GM21381 (cell line): ENCODE measurements around the gene ZBED2.
"Not testable (repeated sequence)": the region's sequence is repeated elsewhere in the genome, so short reads cannot be mapped to it uniquely, and the experiment has no call there.

ENCODE experiments used
- ATAC-seq: cut with Tn5 transposase; IDR thresholded peaks from one replicate; pipeline ENCODE4 v1.9.1; 2021; ENCODE audit warnings: mild to moderate bottlenecking, moderate library complexity; ENCODE audit not compliant: unreplicated experiment

Gene ZBED2

DNA sequence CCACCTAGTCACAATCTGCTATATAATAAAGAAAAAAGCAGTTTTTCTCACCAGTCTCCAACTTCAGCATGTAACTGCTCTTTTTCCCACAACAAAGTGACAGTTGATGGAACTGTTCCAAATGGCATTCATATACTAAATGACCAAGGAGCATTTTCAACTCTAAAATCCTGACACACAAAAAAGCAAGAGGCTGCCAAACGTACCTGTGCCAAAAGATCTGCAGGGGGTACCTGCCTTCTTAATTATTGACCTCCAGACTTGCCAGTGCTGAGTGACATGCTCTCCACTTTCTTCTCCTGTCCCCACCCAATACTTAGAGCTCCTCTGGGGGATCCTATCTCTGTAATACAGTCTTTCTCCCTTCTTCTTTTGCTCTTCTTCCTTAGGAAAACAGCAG, 18.0 kb downstream of the ZBED2 start:
- ATAC-seq, result no peak

DNA sequence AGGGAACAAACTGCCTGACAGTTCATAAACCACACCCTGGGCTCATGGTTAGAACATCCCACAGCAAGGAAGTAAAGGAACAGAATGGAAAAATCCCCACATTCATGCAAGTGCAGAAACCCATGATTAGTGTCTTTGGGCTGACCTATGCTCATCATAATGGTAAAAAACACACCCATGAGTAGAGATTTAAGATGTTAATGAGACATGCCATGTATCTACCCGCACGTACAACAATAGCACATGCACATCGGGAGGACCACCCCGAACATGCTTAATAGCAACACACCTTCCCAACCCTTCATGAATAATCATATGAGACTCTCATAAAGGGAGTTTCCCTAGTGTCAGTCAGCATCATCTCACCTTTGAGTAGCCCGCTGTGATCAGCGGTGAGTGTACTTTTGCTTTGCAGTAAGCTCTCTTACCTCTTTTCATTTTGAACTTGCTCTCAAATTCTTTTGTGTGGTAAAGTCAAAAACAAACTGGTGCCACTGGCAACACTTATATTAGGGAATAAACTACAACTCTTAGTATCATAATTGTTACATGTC, 23.2 kb downstream of the ZBED2 start:
- ATAC-seq, result no peak

DNA sequence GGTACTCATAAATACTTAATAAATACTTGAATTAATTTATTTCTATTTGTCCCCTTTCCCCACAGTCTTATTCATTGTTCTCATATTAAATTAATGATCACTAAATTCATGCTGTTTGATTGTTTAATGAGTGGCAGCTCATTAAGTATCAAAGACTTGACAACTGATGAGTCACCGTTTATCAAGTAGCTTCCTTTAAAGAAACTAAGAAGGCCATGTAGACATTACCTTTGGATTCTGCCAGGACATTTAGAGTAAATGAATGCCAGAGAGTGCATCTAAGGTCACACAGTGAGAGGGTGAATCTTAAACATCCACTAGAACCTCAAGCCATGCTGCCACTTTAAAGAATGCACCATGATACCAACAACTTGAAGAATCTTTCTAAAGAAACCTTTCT, 23.9 kb downstream of the ZBED2 start:
- ATAC-seq, result no peak

DNA sequence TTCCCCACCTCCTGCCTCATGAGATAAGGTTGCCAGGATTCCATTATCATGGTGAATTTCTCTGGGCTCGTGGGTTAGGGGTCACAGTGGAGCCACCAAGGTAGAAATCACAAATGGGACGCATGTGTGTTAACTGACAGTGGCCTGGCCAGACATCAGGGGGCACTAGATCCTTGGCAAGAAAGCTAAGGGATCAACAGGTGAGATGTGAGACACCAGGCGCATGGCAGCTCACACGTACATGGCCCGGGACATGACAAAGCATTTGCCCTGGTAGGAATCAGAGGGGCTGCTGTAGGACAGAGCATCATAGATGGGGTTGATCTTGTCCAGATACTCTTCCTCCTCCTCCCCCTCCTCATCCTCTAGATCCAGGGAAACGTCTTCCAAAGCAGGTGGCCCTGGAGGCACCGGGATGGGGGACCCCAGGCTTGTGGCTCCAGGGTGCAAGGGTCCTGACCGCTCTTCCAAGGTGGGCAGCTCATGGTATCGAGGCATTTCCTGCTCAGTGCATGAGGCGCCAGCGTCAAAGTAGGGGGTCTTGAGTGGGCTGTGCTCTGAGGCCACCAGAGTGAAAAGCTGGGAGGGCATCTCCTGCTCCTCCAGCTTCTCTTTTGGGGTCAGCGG, 24.6 kb downstream of the ZBED2 start:
- ATAC-seq, result no peak

DNA sequence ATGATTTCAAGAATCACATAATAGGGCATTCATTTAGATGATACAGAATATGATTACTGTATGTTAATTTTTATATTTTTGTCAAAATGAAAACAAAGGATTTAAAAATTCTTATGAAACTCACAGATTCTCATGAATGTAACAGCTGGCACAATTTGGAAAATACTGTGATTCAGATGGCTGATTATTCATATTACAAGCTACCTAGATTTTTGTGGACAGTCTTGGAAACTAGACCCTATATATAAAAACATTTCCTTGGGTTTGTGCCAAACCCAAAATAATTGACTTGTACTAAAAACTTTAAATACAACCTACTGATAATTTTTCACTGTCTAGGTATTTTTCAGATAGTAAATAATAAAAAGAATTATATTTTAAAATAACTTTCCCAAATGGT, 26.2 kb downstream of the ZBED2 start:
- ATAC-seq, result no peak

DNA sequence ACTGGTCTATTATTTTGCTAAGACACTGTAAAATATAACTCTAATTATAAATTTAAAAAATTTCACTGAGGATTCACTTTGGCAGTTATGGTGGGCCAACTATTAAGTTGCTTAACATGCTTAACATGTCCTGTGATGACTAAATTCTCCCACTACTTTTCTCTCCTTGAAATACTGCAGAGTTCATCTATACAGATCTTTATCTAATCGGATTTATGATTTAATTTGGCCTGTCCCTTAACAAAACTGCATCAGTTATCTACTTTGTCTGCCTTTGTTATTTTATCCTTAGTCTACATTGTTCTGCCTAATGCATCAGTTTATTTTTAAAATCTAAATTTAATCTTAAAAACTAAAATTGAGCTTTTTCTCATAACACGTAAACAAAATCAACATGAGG, 26.8 kb downstream of the ZBED2 start:
- no peak for ATAC-seq

DNA sequence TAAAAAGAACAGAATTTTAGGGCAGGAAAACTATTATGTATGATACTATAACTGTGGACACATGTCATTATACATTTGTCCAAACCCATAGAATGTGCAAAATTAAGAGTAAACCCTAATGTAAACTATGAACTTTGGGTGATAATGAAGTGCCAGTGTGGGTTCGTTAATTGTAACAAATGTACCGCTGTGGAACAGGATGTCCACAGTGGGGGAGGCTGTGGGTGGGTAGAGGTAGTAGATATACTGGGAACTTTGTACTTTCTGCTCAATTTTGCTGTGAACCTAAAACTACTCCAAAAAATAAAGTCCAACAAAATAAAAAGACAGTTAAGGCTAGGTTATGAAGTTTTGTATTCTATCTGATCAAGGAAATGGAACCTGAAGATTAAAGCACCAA, 28.3 kb downstream of the ZBED2 start:
- ATAC-seq, result no peak

DNA sequence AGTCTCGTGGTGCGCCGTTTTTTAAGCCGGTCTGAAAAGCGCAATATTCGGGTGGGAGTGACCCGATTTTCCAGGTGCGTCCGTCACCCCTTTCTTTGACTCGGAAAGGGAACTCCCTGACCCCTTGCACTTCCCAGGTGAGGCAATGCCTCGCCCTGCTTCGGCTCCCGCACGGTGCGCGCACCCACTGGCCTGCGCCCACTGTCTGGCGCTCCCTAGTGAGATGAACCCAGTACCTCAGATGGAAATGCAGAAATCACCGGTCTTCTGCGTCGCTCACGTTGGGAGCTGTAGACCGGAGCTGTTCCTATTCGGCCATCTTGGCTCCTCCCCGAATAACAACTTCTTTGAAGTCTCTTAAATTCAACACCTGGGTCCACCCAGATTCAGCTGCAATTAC, 33.2 kb downstream of the ZBED2 start:
- ATAC-seq, result not testable (repeated sequence)

DNA sequence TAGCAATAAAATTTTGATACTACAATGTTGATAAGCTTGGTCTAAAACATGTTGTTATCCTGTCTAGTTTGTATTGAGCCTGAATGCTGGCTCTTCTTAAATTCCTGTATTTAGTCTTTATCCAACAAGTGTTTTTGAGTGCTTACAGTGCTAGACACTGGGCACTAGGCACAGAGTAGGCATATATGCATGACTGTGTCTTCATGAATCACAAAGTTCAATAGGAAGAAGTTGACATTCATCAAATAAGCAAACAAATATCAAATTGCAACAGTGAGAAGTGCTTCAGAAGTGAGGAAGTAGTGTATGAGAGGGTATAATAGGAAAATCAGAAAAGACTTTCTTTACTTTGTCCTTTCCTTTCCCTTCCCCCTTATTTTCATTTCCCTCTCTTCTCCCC, 46.4 kb downstream of the ZBED2 start:
- ATAC-seq, result no peak

DNA sequence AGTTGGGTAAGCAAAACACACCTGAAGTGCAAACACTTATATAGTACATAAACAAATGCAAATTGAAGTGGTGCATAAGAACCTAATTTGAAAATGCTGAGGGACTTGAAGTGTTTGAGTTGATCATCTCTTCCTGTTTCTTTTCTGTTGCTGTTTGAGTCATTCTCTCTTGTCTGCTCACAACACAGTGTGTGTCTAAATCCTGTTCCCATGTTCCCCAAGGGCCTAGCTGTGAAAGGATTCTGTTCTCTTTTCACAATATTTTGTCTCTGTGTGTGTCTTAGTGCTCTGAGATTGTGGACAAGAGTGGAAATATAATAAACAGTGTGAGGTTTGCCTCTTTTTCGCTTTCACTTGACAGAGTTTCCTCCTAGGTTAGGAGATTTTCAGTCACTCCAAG, 47.1 kb downstream of the ZBED2 start:
- peak; percentile 77 for ATAC-seq

DNA sequence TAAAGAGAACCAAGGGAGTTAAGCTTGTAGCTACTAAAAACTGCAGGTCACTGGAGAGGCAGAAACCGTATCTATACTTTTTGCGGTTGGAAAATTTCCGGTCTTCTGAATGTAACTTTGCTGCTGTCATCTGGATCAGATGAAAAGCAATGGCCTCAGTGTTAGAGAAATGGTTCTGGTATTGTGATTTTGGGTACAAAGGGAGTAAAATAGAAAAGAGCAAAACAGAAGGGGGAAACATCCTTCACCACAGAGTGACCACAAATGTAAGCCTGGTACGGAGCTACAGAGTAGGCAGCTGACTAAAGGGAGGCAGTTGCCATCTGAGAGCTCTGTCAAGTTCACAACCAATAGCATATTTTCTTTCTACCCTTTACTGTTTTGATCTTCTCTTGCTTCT, 47.5 kb downstream of the ZBED2 start:
- peak; percentile 69 for ATAC-seq

DNA sequence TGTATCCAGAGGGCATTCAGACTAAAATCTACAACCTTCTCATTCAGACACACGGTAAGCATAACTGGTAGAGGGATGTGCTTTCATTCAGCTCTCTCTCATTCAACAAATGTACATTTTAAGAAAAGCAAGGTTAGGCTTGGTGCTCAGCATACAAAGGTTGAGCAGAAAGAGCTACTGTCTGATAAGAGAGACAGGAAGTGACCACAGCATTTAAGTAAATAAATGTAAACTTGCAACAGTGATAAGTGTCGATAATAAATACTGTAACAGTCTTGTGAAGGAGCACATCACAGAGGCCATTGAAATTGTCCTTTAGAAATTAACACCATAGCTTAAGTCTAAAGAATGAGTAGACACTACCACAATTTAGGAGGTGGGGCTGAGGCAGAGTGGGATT, 49.8 kb downstream of the ZBED2 start:
- ATAC-seq, result no peak
